HepG2 (cell line): ENCODE data around the gene ANO10. TPM values are rescaled to one million over a fixed set of nuclear protein-coding genes. Genes with fewer than 3 reads are reported as not detected.

ENCODE experiments used
- AGO1 ChIP-seq: fragments of 200-400 bp; formaldehyde crosslinking; IDR thresholded peaks from 2 replicates; pipeline ENCODE4 v1.6.1; 2017; ENCODE audit warnings: mild to moderate bottlenecking, low read depth, low read length, moderate library complexity; ENCODE audit not compliant: poor library complexity, severe bottlenecking
- ATF1 ChIP-seq: IDR thresholded peaks from 2 replicates; pipeline ENCODE4 v1.6.1; 2016; ENCODE audit warnings: mild to moderate bottlenecking, control low read depth
- HDAC1 ChIP-seq: sonication (generic); formaldehyde crosslinking; IDR thresholded peaks from 2 replicates; pipeline ENCODE4 v1.5.1; 2020; ENCODE audit warnings: mild to moderate bottlenecking, missing genetic modification reagents
- IKZF5 ChIP-seq: IDR thresholded peaks from 2 replicates; pipeline ENCODE4 v1.6.1; 2018; ENCODE audit warnings: missing genetic modification reagents, mild to moderate bottlenecking, missing compliant biosample characterization
- MXI1 ChIP-seq: IDR thresholded peaks from 3 replicates; pipeline ENCODE4 v1.6.1; 2012; ENCODE audit warnings: low read depth, low read length, inconsistent platforms, borderline replicate concordance
- NFIB ChIP-seq: sonication (generic); formaldehyde crosslinking; IDR thresholded peaks from 2 replicates; pipeline ENCODE4 v1.9.0; 2021; ENCODE audit warnings: missing genetic modification reagents, mild to moderate bottlenecking, borderline replicate concordance
- TBP ChIP-seq: sonication (generic); formaldehyde crosslinking; IDR thresholded peaks from 2 replicates; pipeline ENCODE4 v1.5.0; 2020; ENCODE audit warnings: missing genetic modification reagents
- ZNF18 ChIP-seq: sonication (generic); formaldehyde crosslinking; IDR thresholded peaks from 2 replicates; pipeline ENCODE4 v1.8.0; 2022; ENCODE audit warnings: mild to moderate bottlenecking, missing genetic modification reagents; ENCODE audit not compliant: insufficient replicate concordance
- ZNF549 ChIP-seq: sonication (generic); formaldehyde crosslinking; IDR thresholded peaks from 2 replicates; pipeline ENCODE4 v1.5.0; 2020; ENCODE audit warnings: missing genetic modification reagents
- ZNF703 ChIP-seq: sonication (generic); formaldehyde crosslinking; IDR thresholded peaks from 2 replicates; pipeline ENCODE4 v1.5.1; 2020; ENCODE audit warnings: missing genetic modification reagents, mild to moderate bottlenecking, moderate library complexity, borderline replicate concordance
- polyA plus RNA-seq, 8 experiments: library from polyadenylated mRNA; depleted of rRNA in 3 of 8; stranded (reverse) in 7 of 8; unstranded in 1 of 8; fragments of >200 nt; fragmentation: Illumina TruSeq in 4 of 8; extraction: Trizol in 4 of 8; gene quantifications; 2 replicates each; pipeline versions ENCODE4 v1.2.1 to v1.2.3, GENCODE V29; 2011 to 2016; ENCODE audit warnings: low read depth in 4 of 8, missing spikeins in 1 of 8, mixed read lengths in 1 of 8; ENCODE audit not compliant: insufficient read depth in 1 of 8
- total RNA-seq, 5 experiments: library from RNA; depleted of rRNA; stranded (reverse); fragments of >200 nt; fragmentation: Illumina TruSeq; extraction: Trizol; gene quantifications; 2 replicates each; pipeline ENCODE4 v1.2.3, GENCODE V29; 2016; ENCODE audit warnings: low read depth in 1 of 5
- TF ChIP-seq, protein P1 (sequence below): IDR thresholded peaks from 2 replicates; pipeline ENCODE4 v1.6.1; 2012; ENCODE audit warnings: inconsistent platforms
- TF ChIP-seq, protein P2 (sequence below): sonication (generic); formaldehyde crosslinking; IDR thresholded peaks from 2 replicates; pipeline ENCODE4 v1.5.1; 2020; ENCODE audit warnings: missing genetic modification reagents, mild to moderate bottlenecking, borderline replicate concordance
- TF ChIP-seq, protein P3 (sequence below): sonication (generic); formaldehyde crosslinking; IDR thresholded peaks from 2 replicates; pipeline ENCODE4 v1.4.0; 2020; ENCODE audit warnings: mild to moderate bottlenecking, missing genetic modification reagents
- TF ChIP-seq, protein P4 (sequence below): sonication (generic); formaldehyde crosslinking; IDR thresholded peaks from 2 replicates; pipeline ENCODE4 v1.9.0; 2021; ENCODE audit warnings: missing genetic modification reagents, mild to moderate bottlenecking, borderline replicate concordance
- TF ChIP-seq, protein P5 (sequence below): sonication (generic); formaldehyde crosslinking; IDR thresholded peaks from 2 replicates; pipeline ENCODE4 v1.4.0; 2020; ENCODE audit warnings: missing genetic modification reagents, mild to moderate bottlenecking, borderline replicate concordance

The ANO10 gene
- total and polyA plus RNA-seq, 2 of the 13 experiments (the other 11 are each of a cell fraction or from before 2014, with no cell fraction given), result 10.4 to 13.1 TPM

GRCh38 chr3:43621656-43622432 lies at the start of gene ANO10 (continued):
- TF ChIP-seq, protein P1, sequence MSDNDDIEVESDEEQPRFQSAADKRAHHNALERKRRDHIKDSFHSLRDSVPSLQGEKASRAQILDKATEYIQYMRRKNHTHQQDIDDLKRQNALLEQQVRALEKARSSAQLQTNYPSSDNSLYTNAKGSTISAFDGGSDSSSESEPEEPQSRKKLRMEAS, result peak; percentile 74
- TF ChIP-seq, protein P2, sequence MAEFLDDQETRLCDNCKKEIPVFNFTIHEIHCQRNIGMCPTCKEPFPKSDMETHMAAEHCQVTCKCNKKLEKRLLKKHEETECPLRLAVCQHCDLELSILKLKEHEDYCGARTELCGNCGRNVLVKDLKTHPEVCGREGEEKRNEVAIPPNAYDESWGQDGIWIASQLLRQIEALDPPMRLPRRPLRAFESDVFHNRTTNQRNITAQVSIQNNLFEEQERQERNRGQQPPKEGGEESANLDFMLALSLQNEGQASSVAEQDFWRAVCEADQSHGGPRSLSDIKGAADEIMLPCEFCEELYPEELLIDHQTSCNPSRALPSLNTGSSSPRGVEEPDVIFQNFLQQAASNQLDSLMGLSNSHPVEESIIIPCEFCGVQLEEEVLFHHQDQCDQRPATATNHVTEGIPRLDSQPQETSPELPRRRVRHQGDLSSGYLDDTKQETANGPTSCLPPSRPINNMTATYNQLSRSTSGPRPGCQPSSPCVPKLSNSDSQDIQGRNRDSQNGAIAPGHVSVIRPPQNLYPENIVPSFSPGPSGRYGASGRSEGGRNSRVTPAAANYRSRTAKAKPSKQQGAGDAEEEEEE (CRISPR knock-in tag), result no peak
- TF ChIP-seq, protein P3, sequence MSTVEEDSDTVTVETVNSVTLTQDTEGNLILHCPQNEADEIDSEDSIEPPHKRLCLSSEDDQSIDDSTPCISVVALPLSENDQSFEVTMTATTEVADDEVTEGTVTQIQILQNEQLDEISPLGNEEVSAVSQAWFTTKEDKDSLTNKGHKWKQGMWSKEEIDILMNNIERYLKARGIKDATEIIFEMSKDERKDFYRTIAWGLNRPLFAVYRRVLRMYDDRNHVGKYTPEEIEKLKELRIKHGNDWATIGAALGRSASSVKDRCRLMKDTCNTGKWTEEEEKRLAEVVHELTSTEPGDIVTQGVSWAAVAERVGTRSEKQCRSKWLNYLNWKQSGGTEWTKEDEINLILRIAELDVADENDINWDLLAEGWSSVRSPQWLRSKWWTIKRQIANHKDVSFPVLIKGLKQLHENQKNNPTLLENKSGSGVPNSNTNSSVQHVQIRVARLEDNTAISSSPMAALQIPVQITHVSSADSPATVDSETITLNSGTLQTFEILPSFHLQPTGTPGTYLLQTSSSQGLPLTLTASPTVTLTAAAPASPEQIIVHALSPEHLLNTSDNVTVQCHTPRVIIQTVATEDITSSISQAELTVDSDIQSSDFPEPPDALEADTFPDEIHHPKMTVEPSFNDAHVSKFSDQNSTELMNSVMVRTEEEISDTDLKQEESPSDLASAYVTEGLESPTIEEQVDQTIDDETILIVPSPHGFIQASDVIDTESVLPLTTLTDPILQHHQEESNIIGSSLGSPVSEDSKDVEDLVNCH (CRISPR knock-in tag), result no peak
- TF ChIP-seq ATF1 (CRISPR knock-in tag), result no peak
- TF ChIP-seq IKZF5, result 0 out of 2 replicates have a peak, but pooled peaks have one; percentile 48
- no peak for TF ChIP-seq NFIB (CRISPR knock-in tag)
- TF ChIP-seq AGO1, result peak; percentile 44
- peak; percentile 8; the same call in 1 of the 2 replicates for TF ChIP-seq HDAC1 (CRISPR knock-in tag)
- peak; percentile 80; the same call in 1 of the 3 replicates for TF ChIP-seq MXI1
- TF ChIP-seq ZNF703 (CRISPR knock-in tag), result no peak
- no peak for TF ChIP-seq ZNF549 (CRISPR knock-in tag)
- TF ChIP-seq, protein P4, sequence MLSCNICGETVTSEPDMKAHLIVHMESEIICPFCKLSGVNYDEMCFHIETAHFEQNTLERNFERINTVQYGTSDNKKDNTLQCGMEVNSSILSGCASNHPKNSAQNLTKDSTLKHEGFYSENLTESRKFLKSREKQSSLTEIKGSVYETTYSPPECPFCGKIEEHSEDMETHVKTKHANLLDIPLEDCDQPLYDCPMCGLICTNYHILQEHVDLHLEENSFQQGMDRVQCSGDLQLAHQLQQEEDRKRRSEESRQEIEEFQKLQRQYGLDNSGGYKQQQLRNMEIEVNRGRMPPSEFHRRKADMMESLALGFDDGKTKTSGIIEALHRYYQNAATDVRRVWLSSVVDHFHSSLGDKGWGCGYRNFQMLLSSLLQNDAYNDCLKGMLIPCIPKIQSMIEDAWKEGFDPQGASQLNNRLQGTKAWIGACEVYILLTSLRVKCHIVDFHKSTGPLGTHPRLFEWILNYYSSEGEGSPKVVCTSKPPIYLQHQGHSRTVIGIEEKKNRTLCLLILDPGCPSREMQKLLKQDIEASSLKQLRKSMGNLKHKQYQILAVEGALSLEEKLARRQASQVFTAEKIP (CRISPR knock-in tag), result no peak
- TF ChIP-seq, protein P5, sequence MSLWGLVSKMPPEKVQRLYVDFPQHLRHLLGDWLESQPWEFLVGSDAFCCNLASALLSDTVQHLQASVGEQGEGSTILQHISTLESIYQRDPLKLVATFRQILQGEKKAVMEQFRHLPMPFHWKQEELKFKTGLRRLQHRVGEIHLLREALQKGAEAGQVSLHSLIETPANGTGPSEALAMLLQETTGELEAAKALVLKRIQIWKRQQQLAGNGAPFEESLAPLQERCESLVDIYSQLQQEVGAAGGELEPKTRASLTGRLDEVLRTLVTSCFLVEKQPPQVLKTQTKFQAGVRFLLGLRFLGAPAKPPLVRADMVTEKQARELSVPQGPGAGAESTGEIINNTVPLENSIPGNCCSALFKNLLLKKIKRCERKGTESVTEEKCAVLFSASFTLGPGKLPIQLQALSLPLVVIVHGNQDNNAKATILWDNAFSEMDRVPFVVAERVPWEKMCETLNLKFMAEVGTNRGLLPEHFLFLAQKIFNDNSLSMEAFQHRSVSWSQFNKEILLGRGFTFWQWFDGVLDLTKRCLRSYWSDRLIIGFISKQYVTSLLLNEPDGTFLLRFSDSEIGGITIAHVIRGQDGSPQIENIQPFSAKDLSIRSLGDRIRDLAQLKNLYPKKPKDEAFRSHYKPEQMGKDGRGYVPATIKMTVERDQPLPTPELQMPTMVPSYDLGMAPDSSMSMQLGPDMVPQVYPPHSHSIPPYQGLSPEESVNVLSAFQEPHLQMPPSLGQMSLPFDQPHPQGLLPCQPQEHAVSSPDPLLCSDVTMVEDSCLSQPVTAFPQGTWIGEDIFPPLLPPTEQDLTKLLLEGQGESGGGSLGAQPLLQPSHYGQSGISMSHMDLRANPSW (CRISPR knock-in tag), result no peak
- no peak for TF ChIP-seq TBP (CRISPR knock-in tag)
- peak; percentile 43 for TF ChIP-seq ZNF18
